HEK293T (cell line): ENCODE measurements around the gene AMZ1.

Source experiments
- CTCF ChIA-PET: fragments of 350-600 bp; formaldehyde crosslinking; extraction: SDS; loops from one replicate; lab custom pipeline; 2021; ENCODE audit warnings: antibody characterized with exemption, inconsistent platforms; lab: Yijun Ruan, JAX
- POLR2A ChIA-PET: fragments of 350-600 bp; formaldehyde crosslinking; extraction: SDS; loops from one replicate; lab custom pipeline; 2020; ENCODE audit warnings: antibody characterized with exemption, inconsistent platforms; lab: Yijun Ruan, JAX
- DNase-seq: peaks from one replicate; pipeline ENCODE4 v3.0.0; 2012; ENCODE audit warnings: mixed read lengths; ENCODE audit errors: extremely low spot score
- ARNT ChIP-seq: fragments of 450-650 bp; IDR thresholded peaks from 2 replicates; pipeline ENCODE4 v1.6.1; 2017; ENCODE audit warnings: mild to moderate bottlenecking
- BHLHE40 ChIP-seq: fragments of 450-650 bp; IDR thresholded peaks from 2 replicates; pipeline ENCODE4 v1.6.1; 2016; ENCODE audit warnings: mild to moderate bottlenecking, moderate library complexity, borderline replicate concordance
- CTBP1 ChIP-seq: fragments of 450-650 bp; IDR thresholded peaks from 2 replicates; pipeline ENCODE4 v1.6.1; 2016; ENCODE audit warnings: borderline replicate concordance
- ELF4 ChIP-seq: fragments of 450-650 bp; IDR thresholded peaks from 2 replicates; pipeline ENCODE4 v1.6.1; 2017; ENCODE audit warnings: antibody characterized with exemption
- FOXA1 ChIP-seq: fragments of 450-650 bp; IDR thresholded peaks from 2 replicates; pipeline ENCODE4 v1.6.1; 2016; ENCODE audit warnings: mild to moderate bottlenecking
- FOXK2 ChIP-seq: fragments of 450-650 bp; IDR thresholded peaks from 2 replicates; pipeline ENCODE4 v1.6.1; 2016; ENCODE audit warnings: mild to moderate bottlenecking
- FOXM1 ChIP-seq: fragments of 450-650 bp; IDR thresholded peaks from 2 replicates; pipeline ENCODE4 v1.6.1; 2017; ENCODE audit warnings: mild to moderate bottlenecking, borderline replicate concordance
- HDGF ChIP-seq: fragments of 450-650 bp; IDR thresholded peaks from 2 replicates; pipeline ENCODE4 v1.6.1; 2017; ENCODE audit warnings: antibody characterized with exemption, borderline replicate concordance
- L3MBTL2 ChIP-seq: fragments of 450-650 bp; conservative IDR thresholded peaks from 2 replicates; pipeline ENCODE4 v1.6.1; 2016; ENCODE audit warnings: mild to moderate bottlenecking
- LEF1 ChIP-seq: fragments of 450-650 bp; IDR thresholded peaks from 2 replicates; pipeline ENCODE4 v1.6.1; 2017; ENCODE audit warnings: mild to moderate bottlenecking, borderline replicate concordance
- NFRKB ChIP-seq: fragments of 450-650 bp; IDR thresholded peaks from 2 replicates; pipeline ENCODE4 v1.6.1; 2016; ENCODE audit warnings: mild to moderate bottlenecking, moderate library complexity
- SP1 ChIP-seq: fragments of 450-650 bp; IDR thresholded peaks from 2 replicates; pipeline ENCODE4 v1.6.1; 2017
- SUZ12 ChIP-seq: fragments of 450-650 bp; IDR thresholded peaks from 2 replicates; pipeline ENCODE4 v1.6.1; 2016; ENCODE audit warnings: mild to moderate bottlenecking
- TARDBP ChIP-seq: fragments of 450-650 bp; IDR thresholded peaks from 2 replicates; pipeline ENCODE4 v1.6.1; 2016
- ZNF384 ChIP-seq: fragments of 450-650 bp; IDR thresholded peaks from 2 replicates; pipeline ENCODE4 v1.6.1; 2016
- TF ChIP-seq, protein P1 (sequence below): fragments of 450-650 bp; IDR thresholded peaks from 2 replicates; pipeline ENCODE4 v1.6.1; 2016

Gene AMZ1

DNA sequence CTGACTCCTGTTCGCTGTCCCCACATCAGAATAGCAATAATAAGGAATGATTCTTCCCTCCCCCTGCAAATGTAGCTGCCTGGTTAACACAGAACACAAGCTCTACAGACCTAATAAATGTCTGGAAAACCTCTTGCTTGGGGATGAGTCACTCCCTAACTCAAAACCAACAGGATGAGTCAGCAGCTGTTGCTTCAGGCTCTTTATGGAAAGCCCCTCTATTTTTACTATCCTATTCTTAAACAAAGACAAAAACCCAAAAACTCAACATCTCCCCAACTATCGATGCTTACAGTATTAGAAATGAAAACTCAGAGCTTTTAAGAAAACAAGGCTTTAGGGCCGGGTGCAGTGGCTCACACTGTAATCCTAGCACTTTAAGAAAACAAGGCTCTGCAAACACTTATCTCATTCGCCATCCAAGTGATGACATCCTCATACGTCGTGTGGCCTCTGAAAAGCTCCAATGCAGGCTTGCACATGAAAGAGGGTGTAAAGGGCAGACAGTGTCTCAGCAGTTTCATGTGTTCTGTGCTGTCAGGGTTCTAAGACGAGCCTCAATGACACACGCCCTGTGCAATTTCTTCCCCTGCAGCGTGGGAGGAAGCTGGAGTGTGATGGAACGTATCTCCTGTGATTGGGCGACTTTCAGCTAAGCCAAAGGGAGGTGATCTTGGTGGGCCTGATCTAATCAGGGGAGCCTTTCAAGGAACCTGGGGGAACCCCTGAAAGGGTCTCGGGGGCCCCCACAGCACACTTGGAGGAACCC is 70.1 kb downstream of the AMZ1 start:
- TF ChIP-seq L3MBTL2 (0 out of 2 replicates have a peak, but pooled peaks have one; percentile 23), FOXK2 (no peak), ELF4 (no peak)
- DNase-seq = peak; percentile 55
- ChIA-PET POLR2A (interaction anchor here (0.7 to 1.4 kb wide), 7 partner anchors 10 to 50 kb away, joined by 3 to 4 read pairs (median 3); no protein-coding TSS in a partner anchor), CTCF (interaction anchor here (0.6 to 1.4 kb wide), 3 partner anchors 48 to 1574 kb away, joined by 3 to 5 read pairs (median 4); no protein-coding TSS in a partner anchor)

DNA sequence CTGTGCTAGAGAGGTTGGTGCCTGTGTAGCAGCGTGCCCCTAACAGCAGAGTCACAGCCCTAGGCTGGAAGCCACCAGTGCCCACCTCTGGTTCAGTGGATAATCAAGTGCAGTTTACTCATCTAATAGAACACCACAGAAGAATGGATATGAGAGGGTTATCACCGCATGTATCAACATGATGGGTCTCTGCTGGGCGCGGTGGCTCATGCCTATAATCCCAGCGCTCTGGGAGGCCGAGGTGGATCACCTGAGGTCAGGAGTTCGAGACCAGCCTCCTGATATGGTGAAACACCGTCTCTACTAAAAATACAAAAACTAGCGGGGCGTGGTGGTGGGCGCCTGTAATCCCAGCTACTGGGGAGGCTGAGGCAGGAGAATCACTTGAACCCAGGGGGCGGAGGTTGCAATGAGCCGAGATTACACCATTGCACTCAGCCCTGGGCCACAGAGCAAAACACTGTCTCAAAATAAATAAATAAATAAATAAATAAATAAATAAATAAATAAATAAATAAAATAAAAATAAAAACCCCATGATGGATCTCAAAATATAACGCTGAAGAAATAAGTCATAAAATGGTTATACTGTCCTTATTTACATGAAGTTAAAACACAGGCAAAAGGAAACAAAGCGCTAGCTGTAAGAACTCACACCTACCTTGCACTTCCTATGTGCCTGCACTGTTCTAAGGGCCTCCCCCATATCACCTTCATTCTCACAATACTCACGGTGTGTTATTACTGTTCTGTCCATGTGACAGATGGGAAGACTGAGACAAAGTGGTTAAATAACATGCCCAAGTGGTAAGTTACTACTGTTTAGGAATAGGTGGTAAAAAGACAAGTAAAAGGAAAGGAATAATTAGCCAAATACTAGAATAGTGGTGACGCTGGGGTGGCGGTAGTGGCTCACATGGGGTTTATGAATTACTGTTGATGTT is 70.9 kb downstream of the AMZ1 start:
- DNase-seq = no peak
- CTCF ChIA-PET = no interaction called here
- POLR2A ChIA-PET = interaction anchor here (0.7 to 1.4 kb wide), 4 partner anchors 9 to 35 kb away, joined by 3 read pairs; no protein-coding TSS in a partner anchor
- TF ChIP-seq SP1 = no peak
- TF ChIP-seq BHLHE40 = no peak
- TF ChIP-seq L3MBTL2 = no peak
- no peak for TF ChIP-seq FOXA1
- TF ChIP-seq LEF1 = no peak
- TF ChIP-seq HDGF = no peak
- no peak for TF ChIP-seq FOXM1
- no peak for TF ChIP-seq ELF4
- TF ChIP-seq SUZ12 = no peak
- TF ChIP-seq, protein P1, sequence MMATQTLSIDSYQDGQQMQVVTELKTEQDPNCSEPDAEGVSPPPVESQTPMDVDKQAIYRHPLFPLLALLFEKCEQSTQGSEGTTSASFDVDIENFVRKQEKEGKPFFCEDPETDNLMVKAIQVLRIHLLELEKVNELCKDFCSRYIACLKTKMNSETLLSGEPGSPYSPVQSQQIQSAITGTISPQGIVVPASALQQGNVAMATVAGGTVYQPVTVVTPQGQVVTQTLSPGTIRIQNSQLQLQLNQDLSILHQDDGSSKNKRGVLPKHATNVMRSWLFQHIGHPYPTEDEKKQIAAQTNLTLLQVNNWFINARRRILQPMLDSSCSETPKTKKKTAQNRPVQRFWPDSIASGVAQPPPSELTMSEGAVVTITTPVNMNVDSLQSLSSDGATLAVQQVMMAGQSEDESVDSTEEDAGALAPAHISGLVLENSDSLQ = no peak
- no peak for TF ChIP-seq NFRKB
- no peak for TF ChIP-seq ZNF384

DNA sequence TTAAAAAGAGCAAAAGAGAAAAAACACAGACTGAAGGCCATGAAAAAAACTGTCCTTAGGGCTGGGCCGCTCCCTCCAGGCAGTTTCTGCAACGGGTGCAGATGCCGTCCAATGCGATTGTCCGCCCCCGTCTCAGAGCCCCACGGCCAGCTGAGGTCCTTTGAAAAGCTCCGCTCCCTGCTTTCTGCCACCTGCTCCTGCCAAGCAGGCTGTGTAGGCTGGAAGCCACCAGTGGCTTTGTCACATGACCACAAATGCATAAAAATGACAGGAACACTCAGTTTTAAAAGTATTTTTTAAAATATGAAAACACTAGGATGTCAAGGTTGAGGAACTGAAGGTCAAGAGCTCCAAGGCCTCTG is 71.7 kb downstream of the AMZ1 start:
- ChIA-PET CTCF (interaction anchor here (1.2 to 1.3 kb wide), 2 partner anchors 10 to 41 kb away, joined by 3 to 5 read pairs; no protein-coding TSS in a partner anchor), POLR2A (interaction anchor here (1.2 kb wide), 1 partner anchor 56 kb away, joined by 3 read pairs; no protein-coding TSS in a partner anchor)
- TF ChIP-seq LEF1 = no peak
- no peak for TF ChIP-seq BHLHE40
- no peak for TF ChIP-seq L3MBTL2
- TF ChIP-seq CTBP1 = no peak
- TF ChIP-seq SUZ12 = no peak
- TF ChIP-seq FOXA1 = no peak
- TF ChIP-seq ELF4 = no peak
- TF ChIP-seq, protein P1 = no peak
- TF ChIP-seq SP1 = no peak
- no peak for TF ChIP-seq HDGF
- TF ChIP-seq FOXM1 = no peak
- no peak for TF ChIP-seq ARNT
- TF ChIP-seq FOXK2 = no peak
- TF ChIP-seq TARDBP = no peak
- no peak for TF ChIP-seq NFRKB
- no peak for DNase-seq

DNA sequence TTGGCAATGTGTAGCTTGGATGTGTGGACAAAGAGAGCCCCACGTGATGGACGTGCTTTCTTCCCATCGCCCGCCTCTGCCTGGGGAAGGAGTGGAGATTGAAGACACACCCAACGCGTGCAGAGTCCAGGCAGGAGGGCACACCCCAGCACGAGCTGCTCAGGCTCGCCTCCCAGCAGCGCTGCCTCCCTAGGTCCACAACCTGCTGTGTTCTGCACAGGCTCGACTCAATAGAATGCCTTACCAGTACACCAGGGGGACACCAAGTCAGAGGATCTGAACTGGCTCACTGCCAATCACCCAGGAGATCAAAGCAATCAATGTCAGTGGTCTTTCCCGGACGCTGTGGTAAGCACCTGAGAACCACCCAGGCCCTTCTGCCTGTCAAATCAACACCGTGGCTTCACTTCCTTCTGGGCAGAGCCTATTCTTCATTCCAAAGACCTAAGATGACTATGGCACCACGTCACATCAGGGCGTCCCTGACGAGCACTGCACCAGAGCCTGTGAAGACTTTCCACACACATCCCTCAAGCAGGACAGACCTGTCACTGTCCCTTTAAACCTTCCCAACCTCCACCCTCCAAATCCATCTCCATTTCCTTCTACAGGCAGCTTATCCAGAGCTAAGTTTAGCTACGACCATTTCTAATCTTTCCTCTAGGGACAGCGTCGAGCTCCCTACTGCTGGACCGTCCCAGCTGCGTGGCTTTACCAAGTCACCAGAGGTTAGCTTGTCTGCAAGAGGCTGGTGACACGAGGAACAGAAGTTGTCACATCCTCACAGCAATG is 72.3 kb downstream of the AMZ1 start:
- ChIA-PET CTCF (interaction anchor here (0.6 to 1.3 kb wide), 4 partner anchors 9 to 105 kb away, joined by 3 to 5 read pairs (median 3); no protein-coding TSS in a partner anchor), POLR2A (interaction anchor here (1.2 kb wide), 1 partner anchor 55 kb away, joined by 3 read pairs; no protein-coding TSS in a partner anchor)
- DNase-seq = peak; percentile 60
- TF ChIP-seq L3MBTL2 = no peak
- no peak for TF ChIP-seq BHLHE40
- no peak for TF ChIP-seq ZNF384
- TF ChIP-seq TARDBP = no peak
- TF ChIP-seq NFRKB = no peak

DNA sequence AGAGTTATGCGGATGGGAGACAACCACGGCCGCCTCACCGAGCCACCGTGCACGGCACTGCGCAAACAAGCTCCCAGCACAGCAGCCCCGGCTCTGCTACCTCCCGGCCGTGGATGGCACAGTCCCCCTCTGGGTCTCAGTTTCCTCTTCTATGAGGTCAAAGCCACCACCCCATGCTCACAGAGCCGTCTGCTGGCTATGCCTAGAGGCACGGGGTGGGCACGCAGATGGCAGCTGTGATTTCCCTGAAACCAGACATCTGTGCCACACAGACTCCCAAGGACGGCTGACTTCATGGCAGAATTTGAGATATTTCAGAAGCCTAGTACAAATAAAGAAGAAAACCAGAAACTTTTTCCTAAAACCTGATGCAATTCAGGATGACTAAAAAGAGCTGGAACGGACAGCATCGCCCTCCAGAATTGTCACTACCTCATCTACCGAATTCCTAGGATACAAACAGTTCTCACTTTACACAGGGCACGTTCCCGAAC is 73.2 kb downstream of the AMZ1 start:
- ChIA-PET POLR2A (interaction anchor here (1.2 kb wide), 1 partner anchor 54 kb away, joined by 3 read pairs; no protein-coding TSS in a partner anchor), CTCF (interaction anchor here (1.0 to 1.3 kb wide), 2 partner anchors 42 to 71 kb away, joined by 3 read pairs; no protein-coding TSS in a partner anchor)
- TF ChIP-seq LEF1 (no peak), FOXA1 (no peak), NFRKB (no peak), FOXK2 (no peak), TARDBP (no peak), ARNT (no peak), HDGF (no peak), L3MBTL2 (no peak), SP1 (no peak), FOXM1 (no peak)
- no peak for DNase-seq
